HL-60/S4 treated with retinoic acid at 250 ng/mL for 4 days and 3 days (cell line): ENCODE measurements around the gene MAGI1.

Source experiments
- in situ Hi-C: fragments of 300-500 bp; cut with MboI; formaldehyde crosslinking; loops from 2 replicates; pipeline ENCODE4 v1.7.0; 2022; ENCODE audit warnings: low sequenced_read_pairs

MAGI1 gene

DNA sequence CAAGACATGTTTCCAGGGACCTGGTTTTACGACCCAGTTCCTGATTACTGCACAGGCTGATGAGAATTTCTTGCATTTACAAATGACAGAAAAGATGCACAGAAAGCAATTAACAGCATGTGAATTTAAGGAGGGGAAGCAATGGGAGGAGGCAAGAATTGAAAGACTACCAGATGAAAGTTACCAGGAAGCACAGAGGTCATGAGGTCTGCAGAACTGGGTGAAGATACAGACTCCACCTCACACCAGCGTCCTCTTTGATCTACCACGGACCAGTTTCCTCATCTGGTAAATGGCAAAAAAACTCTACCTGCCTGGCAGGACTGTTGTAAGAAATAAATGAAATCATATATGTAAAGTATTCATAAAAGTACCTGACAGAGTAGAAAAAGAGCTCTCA is 266.0 kb downstream of the MAGI1 start:
- in situ Hi-C loops, result no loop called here

- in situ Hi-C loops, result no loop called here
Observed at GRCh38 chr3:65767551-65767950, 271.2 kb downstream of the MAGI1 start.

GRCh38 chr3:65762235-65762580 is 276.5 kb downstream of the MAGI1 start:
- in situ Hi-C loops, result no loop called here

DNA sequence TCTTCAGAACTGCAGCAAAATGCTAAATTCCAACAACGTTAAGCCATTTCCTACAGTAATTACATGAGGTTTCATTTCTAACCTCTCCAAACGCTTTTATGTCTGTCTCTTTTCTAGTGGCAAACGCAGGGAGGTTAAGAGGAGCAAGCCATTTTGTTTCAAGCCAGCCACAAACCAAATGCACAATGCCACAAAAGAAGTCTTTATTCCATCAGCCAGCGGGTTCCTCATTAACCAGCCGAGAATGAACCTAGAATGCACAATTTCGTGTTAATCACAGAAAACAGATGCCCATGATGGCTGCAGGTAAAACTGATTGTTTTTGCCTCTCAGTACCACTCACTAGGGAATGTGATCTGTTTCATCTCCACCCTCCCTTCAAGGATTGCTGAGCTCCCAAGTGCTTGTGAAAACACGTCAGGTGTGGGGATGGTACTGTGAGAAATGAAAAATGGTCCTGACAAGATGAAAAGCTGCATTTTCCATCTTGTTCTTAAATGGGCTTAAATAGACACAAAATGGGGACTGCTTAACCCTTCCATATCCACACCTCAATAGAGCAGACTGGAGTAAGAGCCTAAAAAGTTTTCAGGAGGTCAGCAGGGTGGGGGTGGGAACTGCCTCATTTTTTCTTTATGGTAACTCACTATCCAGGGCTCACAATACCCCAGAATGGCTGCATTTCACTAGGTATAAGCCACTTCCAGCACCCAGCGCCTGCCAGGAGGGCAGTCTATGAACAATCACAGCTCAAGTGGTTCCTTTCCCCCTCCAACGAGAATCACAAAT is 277.1 kb downstream of the MAGI1 start:
- in situ Hi-C loops, result no loop called here

DNA sequence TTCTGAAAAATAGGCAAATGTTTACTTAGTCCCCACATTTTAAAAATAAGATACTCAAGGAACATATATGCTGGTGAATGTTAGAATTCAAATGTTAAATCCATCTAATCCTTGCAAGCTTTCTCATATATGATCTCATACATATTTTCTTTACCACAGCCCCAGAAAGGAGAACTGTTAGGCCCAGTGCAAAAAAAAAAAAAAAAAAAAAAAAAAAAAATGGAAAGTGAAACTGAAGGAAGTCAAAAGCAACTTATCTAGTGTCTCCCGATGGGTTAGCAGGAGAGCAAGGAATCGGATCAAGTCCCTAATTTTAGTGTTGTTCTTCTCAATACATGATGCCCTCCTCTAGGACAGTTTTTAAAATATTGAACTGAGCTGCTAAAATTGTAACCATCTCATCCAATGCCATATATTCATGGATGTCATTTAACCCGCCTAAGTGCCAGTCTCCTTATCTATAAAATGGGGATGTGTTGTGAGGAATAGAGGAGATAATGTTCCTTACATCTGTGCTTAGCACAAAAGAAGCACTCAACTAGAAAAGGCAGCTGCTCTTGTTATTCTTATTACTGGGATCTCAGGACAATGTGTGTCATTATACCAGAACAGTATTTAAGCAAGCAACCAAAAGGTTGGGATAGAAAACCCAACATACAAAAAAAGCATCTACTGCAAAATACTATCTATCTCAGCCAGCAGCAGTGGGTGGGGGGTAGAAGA is 279.7 kb downstream of the MAGI1 start:
- in situ Hi-C loops, result no loop called here

DNA sequence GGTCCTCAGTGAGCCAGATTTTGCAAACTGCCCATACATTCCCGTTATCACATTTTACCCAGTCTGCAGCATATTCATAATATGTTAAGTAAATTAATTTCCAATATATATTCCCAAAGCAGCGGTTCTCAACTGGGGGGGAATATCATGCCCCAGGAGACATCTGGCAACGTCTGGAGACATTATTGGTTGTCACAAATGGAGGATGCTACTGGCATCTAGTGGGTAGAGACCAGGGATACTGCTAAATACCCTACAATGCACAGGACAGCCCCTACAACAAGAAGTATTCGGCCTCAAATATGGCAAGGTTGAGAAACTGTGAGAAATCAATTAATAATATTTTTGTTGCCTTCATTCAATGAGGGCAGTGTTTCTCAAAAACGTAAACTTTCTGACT is 280.3 kb downstream of the MAGI1 start:
- in situ Hi-C loops, result no loop called here

DNA sequence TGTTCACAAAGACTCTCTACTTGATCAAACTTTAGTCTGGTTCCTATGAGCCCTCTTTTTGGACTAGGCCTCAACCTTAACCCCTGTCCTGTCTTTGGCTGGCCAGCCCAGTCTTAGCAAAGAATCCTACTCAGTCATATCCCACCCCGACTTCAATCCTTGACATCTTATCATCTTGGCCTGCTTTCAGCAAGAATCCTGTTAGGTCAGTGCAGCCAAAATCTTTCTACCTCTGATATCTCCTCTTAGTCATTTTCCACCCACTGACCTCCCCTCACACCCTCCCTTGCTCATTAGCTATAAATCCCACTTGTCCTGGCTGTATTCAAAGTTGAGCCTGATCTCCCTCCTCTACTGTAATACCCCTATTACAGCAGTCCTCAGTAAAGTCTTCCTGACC is 286.1 kb downstream of the MAGI1 start:
- in situ Hi-C loops, result no loop called here

- in situ Hi-C loops, result no loop called here
Observed at GRCh38 chr3:65751123-65751700, 287.5 kb downstream of the MAGI1 start.

DNA sequence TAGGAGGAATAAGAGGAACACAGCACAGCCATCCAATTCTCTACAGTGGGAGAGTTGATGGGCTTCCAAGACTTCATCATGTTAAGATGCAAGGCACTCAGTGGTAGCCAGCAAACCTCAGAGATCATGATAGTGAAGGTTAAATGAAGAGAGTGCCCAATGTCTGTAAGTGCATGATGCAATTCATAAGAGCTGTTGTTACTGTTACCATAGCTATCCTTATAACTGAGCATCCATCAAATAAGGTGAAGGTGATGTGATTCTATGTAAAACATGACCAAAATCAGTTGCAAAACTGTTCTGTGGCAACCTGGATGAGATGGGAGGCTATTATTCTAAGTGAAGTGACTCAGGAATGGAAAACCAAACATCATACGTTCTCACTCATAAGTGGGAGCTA is 289.7 kb downstream of the MAGI1 start:
- in situ Hi-C loops, result no loop called here

DNA sequence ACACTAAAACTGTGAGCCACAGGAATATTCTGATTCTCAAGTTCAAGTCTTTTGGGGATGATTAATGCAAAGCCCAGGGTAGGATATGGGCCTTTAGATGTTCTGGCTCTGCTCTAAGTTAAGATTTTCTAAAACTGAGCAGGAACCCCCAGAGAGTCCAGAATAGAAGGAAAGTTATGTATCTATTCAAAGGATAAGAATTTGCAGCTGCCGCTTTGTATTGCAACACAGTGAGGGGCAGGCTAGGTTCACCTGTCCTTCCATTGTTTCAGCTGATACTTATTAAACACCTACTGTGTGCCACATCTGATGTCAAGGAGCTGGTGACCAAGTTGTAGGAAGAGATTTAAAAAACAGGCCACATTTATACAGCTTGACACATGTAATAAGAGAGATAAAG is 290.4 kb downstream of the MAGI1 start:
- in situ Hi-C loops, result no loop called here

GRCh38 chr3:65746848-65747247 is 291.9 kb downstream of the MAGI1 start:
- in situ Hi-C loops, result no loop called here

GRCh38 chr3:65745306-65745705 is 293.4 kb downstream of the MAGI1 start:
- in situ Hi-C loops, result no loop called here

- in situ Hi-C loops, result no loop called here
Observed at GRCh38 chr3:65742914-65743313, 295.8 kb downstream of the MAGI1 start.

DNA sequence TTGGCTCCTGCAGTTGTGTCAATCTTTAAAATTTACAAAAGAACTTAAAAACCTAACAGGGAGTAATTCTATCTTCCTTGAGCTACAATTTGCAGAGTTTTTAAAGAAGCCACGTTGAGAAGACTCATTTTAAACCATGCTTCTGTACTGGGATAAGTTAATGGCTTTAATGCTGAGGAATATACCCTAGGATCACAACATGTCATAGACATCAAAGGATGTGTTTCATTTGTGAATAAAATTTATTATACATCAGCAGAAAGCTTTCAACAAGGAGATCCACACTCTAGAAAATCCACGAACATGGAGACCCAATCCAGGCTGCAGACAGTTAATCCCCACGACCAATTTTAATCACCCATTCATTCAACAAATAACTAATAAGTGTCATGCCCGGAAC is 297.2 kb downstream of the MAGI1 start:
- in situ Hi-C loops, result no loop called here

DNA sequence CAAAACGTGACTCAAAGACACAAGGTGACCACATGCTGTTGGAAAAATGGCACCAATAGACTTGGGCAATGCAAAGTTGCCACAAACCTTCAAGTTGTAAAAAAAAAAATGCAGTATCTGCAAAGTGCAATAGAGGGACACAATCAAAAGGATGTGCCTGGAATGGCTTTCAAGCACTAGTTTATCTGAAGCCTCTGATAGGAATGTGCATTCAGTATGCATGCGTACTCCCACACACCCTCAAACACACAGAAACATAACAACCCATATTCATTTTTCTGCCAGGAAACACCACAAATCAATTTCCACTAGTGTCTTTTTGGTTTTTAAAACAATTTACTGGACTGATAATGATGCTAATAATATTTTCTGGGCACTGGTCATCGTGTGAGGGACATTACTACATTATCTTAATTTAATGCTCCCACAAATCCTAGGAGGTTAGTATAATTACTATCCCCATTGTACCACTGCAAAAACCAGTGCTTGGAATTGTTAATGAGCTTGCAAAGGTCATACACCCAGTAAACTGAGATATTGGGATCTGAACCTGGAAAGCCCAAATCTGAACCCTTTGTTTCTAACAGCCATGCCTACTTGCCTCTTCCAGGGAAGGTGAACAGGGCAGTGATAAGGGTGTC is 298.7 kb downstream of the MAGI1 start:
- in situ Hi-C loops, result no loop called here

GRCh38 chr3:65734792-65735191 is 303.9 kb downstream of the MAGI1 start:
- in situ Hi-C loops, result no loop called here

DNA sequence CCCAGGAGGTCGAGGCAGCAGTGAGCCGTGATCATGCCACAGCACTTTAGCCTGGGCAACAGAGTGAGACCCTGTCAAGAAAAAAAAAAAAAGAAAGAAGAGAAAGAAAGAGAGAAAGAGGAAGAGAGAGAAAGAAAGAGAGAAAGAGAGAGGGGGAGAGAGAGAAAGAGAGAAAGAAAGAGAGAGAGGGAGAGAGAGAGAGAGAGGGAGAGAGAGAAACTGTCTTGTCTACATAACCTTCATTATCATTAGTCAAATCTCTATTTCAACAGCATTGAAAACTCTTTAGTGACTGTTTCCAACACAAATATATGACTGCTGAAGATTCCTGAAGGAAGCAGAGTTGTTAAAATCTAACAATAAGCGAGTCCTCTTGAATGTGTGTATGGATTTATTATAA is 304.3 kb downstream of the MAGI1 start:
- in situ Hi-C loops, result no loop called here

DNA sequence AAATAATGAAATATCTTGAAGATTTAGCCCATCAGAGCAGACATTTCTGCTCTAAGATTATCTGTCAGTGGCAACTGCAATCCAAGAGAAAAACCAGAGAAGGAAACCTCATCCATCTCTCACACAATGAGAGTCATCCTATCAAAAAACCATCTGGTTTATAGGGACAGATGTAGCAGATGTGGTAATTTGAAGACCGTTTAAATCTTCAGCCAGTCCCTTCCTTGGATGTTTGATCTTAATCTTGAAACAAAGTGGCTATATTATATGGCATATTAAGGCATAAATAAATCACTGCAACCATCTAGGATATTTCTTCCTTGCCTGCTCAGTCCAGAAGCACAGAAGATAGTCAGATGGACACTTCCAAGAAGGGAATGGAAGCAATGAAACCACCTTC is 305.3 kb downstream of the MAGI1 start:
- in situ Hi-C loops, result no loop called here

GRCh38 chr3:65732051-65732935 is 306.4 kb downstream of the MAGI1 start:
- in situ Hi-C loops, result no loop called here

DNA sequence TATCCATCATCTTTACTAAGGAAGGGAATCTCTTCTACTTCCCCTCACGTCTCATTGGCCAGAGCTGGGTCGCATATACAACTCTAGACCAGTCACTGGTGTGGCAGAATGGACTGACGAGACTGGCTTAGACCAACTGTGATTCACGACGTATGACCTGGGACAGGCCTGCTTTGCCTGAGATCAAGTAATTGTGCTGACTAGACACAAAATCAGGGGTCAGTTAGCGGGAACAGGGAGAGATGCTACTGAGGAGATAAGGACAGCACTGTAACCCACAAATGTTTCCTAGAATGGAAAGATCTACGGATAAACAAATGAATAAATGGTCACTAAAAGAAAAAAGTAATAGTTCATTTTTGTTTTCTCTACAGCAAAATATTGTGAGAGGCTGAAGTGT is 308.3 kb downstream of the MAGI1 start:
- in situ Hi-C loops, result no loop called here

- in situ Hi-C loops, result no loop called here
Observed at GRCh38 chr3:65729973-65730372, 308.7 kb downstream of the MAGI1 start.
